ENCODE measurements around the gene ZNF496.

ZNF496 gene

GRCh38 chr1:247326411-247327130 is 5.1 kb downstream of the ZNF496 start:
- DNase-seq = no peak

- no peak for DNase-seq
These were observed 6.7 kb downstream of the ZNF496 start for GRCh38 chr1:247324923-247325322.

GRCh38 chr1:247324204-247324787 is 7.4 kb downstream of the ZNF496 start:
- DNase-seq = no peak

GRCh38 chr1:247322849-247323586 is 8.6 kb downstream of the ZNF496 start:
- peak; percentile 44 for DNase-seq

GRCh38 chr1:247322442-247322841 is 9.2 kb downstream of the ZNF496 start:
- peak; percentile 52 for DNase-seq

GRCh38 chr1:247317702-247318101 is 14.0 kb downstream of the ZNF496 start:
- no peak for DNase-seq

GRCh38 chr1:247316590-247317197 is 15.0 kb downstream of the ZNF496 start:
- DNase-seq = peak; percentile 21

GRCh38 chr1:247304031-247304430 is 27.6 kb downstream of the ZNF496 start:
- DNase-seq = peak; percentile 46

- DNase-seq = no peak
These were observed 28.5 kb downstream of the ZNF496 start for GRCh38 chr1:247303216-247303615.

- no peak for DNase-seq
These were observed 30.5 kb downstream of the ZNF496 start for GRCh38 chr1:247301176-247301540.

- DNase-seq = no peak
These were observed 31.0 kb downstream of the ZNF496 start for GRCh38 chr1:247300491-247301175.

- no peak for DNase-seq
These were observed 31.8 kb downstream of the ZNF496 start for GRCh38 chr1:247299723-247300381.

GRCh38 chr1:247298701-247299100 is 33.0 kb downstream of the ZNF496 start:
- DNase-seq = no peak

GRCh38 chr1:247298124-247298481 is 33.6 kb downstream of the ZNF496 start:
- DNase-seq = no peak

- no peak for DNase-seq
These were observed 34.2 kb downstream of the ZNF496 start for GRCh38 chr1:247297263-247298123.

GRCh38 chr1:247296599-247297180 is 35.0 kb downstream of the ZNF496 start:
- no peak for DNase-seq

- DNase-seq = no peak
These were observed 35.9 kb downstream of the ZNF496 start for GRCh38 chr1:247295746-247296145.

GRCh38 chr1:247295274-247295684 is 36.4 kb downstream of the ZNF496 start:
- DNase-seq = no peak

GRCh38 chr1:247294282-247294681 is 37.4 kb downstream of the ZNF496 start:
- no peak for DNase-seq

GRCh38 chr1:247293047-247293446 is 38.6 kb downstream of the ZNF496 start:
- no peak for DNase-seq

Data from suppressor macrophage treated with lipopolysaccharide for 4 hours (primary cell).